NCI-H2171 treated with DMSO at 0.1 percent for 48 hours (cell line): Measurements from ENCODE around the gene KIAA1549.

Experiments
- DNase-seq: peaks from one replicate; lab custom pipeline; 2025; lab: John Stamatoyannopoulos, UW

Gene KIAA1549

GRCh38 chr7:138882249-138882648 lies 98.9 kb downstream of the KIAA1549 start:
- no peak for DNase-seq

GRCh38 chr7:138881579-138882188 lies 99.5 kb downstream of the KIAA1549 start:
- no peak for DNase-seq

GRCh38 chr7:138880881-138881578 lies 100.2 kb downstream of the KIAA1549 start:
- no peak for DNase-seq

GRCh38 chr7:138879356-138879755 lies 101.8 kb downstream of the KIAA1549 start:
- DNase-seq: no peak

GRCh38 chr7:138878856-138879255 lies 102.3 kb downstream of the KIAA1549 start:
- no peak for DNase-seq

- no peak for DNase-seq
These were observed 103.1 kb downstream of the KIAA1549 start for GRCh38 chr7:138878051-138878450.

- DNase-seq: no peak
These were observed 104.9 kb downstream of the KIAA1549 start for GRCh38 chr7:138876326-138876725.

GRCh38 chr7:138875794-138876193 lies 105.4 kb downstream of the KIAA1549 start:
- DNase-seq: no peak

- no peak for DNase-seq
These were observed 107.8 kb downstream of the KIAA1549 start for GRCh38 chr7:138873220-138873892.

GRCh38 chr7:138872576-138872975 lies 108.6 kb downstream of the KIAA1549 start:
- DNase-seq: no peak

GRCh38 chr7:138871814-138872090 lies 109.4 kb downstream of the KIAA1549 start:
- DNase-seq: no peak

- no peak for DNase-seq
These were observed 110.0 kb downstream of the KIAA1549 start for GRCh38 chr7:138871065-138871813.

- no peak for DNase-seq
These were observed 111.8 kb downstream of the KIAA1549 start for GRCh38 chr7:138869353-138869752.

- no peak for DNase-seq
These were observed 112.5 kb downstream of the KIAA1549 start for GRCh38 chr7:138868711-138869110.

GRCh38 chr7:138867744-138868143 lies 113.4 kb downstream of the KIAA1549 start:
- DNase-seq: no peak

- DNase-seq: no peak
These were observed 114.8 kb downstream of the KIAA1549 start for GRCh38 chr7:138866353-138866752.

GRCh38 chr7:138865843-138866242 lies 115.3 kb downstream of the KIAA1549 start:
- no peak for DNase-seq

GRCh38 chr7:138864667-138865066 lies 116.5 kb downstream of the KIAA1549 start:
- DNase-seq: no peak

- DNase-seq: no peak
These were observed 117.3 kb downstream of the KIAA1549 start for GRCh38 chr7:138863931-138864330.

- no peak for DNase-seq
These were observed 120.1 kb downstream of the KIAA1549 start for GRCh38 chr7:138861051-138861450.

- DNase-seq: no peak
These were observed 123.5 kb downstream of the KIAA1549 start for GRCh38 chr7:138857728-138858127.

GRCh38 chr7:138854115-138854645 lies 127.0 kb downstream of the KIAA1549 start:
- no peak for DNase-seq

GRCh38 chr7:138853448-138853847 lies 127.7 kb downstream of the KIAA1549 start:
- DNase-seq: no peak
